Measurements from ENCODE around the gene EXOSC5. TPM values are rescaled to one million over a fixed set of nuclear protein-coding genes. Genes with fewer than 3 reads are reported as not detected.

Gene EXOSC5
- total RNA-seq, 1 donor from 2014 or later = 15.4 TPM

DNA sequence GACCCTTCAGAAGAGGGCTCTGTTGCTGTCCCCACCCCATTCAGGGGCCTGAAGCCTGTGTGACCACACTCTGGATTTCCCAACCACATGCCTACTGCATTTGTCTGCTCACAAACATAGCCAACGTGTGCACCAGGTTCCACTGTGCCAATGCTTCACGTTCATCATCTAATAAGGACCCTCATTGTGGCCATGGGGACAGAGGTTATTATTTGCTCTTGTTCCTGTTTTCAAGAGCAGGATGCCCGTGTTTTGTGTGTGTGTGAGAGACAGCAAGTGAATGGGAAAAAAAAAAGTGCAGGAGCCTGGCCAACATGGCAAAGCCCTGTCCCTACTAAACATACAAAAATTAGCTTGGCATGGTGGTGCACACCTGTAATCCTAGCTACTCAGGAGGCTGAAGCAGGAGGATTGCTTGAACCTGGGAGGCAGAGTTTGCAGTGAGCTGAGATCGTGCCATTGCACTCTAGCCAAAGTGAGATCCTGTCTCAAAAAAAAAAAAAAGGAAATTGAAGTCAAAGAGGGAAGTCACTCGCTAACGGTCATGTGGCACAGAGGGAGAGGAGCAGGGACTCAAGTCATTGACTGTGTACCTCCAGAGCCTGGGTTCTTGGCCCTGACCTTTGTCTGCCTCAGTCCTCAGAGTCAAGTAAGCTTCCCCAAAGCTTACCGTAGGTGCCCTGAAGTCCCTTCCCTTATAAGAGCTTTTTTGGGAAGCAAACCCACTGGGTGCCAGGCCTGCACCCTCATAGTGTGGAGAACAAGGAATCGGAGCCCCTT, 23.1 kb upstream of the EXOSC5 start:
- H3K27me3 Mint-ChIP-seq = no peaks in the 10 kb centered on the region
- H3K36me3 Mint-ChIP-seq (ENCODE audit: insufficient read depth) = peaks cover 11% of the 10 kb centered on the region
- H3K4me1 Mint-ChIP-seq (ENCODE audit: low read depth) = no peaks in the 10 kb centered on the region
- TF ChIP-seq, protein P1, sequence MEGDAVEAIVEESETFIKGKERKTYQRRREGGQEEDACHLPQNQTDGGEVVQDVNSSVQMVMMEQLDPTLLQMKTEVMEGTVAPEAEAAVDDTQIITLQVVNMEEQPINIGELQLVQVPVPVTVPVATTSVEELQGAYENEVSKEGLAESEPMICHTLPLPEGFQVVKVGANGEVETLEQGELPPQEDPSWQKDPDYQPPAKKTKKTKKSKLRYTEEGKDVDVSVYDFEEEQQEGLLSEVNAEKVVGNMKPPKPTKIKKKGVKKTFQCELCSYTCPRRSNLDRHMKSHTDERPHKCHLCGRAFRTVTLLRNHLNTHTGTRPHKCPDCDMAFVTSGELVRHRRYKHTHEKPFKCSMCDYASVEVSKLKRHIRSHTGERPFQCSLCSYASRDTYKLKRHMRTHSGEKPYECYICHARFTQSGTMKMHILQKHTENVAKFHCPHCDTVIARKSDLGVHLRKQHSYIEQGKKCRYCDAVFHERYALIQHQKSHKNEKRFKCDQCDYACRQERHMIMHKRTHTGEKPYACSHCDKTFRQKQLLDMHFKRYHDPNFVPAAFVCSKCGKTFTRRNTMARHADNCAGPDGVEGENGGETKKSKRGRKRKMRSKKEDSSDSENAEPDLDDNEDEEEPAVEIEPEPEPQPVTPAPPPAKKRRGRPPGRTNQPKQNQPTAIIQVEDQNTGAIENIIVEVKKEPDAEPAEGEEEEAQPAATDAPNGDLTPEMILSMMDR (IDR thresholded peaks at IDR 0.05; ENCODE audit: unreplicated experiment) = no peak
- H3K9me3 Mint-ChIP-seq (ENCODE audit: low read depth) = no peaks in the 10 kb centered on the region
- H3K4me3 Mint-ChIP-seq (ENCODE audit: low read depth) = no peak overlapping the region
- H3K27ac Mint-ChIP-seq = no peak overlapping the region
- no peak for DNase-seq (ENCODE audit: low spot score, unreplicated experiment)

GRCh38 chr19:41416194-41416674, 19.1 kb upstream of the EXOSC5 start:
- H3K4me1 Mint-ChIP-seq (ENCODE audit: low read depth) = peaks cover 1% of the 10 kb centered on the region
- H3K9me3 Mint-ChIP-seq (ENCODE audit: low read depth) = no peaks in the 10 kb centered on the region
- TF ChIP-seq, protein P1 (IDR thresholded peaks at IDR 0.05; ENCODE audit: unreplicated experiment) = no peak
- no peak overlapping the region for H3K4me3 Mint-ChIP-seq (ENCODE audit: low read depth)
- H3K27ac Mint-ChIP-seq = peak overlapping the region; percentile 80
- no peak for DNase-seq (ENCODE audit: low spot score, unreplicated experiment)
- no peaks in the 10 kb centered on the region for H3K27me3 Mint-ChIP-seq
- H3K36me3 Mint-ChIP-seq (ENCODE audit: insufficient read depth) = peaks cover 11% of the 10 kb centered on the region

- Mint-ChIP-seq H3K27ac (no peak overlapping the region), H3K4me1 (ENCODE audit: low read depth) (peaks cover 1% of the 10 kb centered on the region), H3K36me3 (ENCODE audit: insufficient read depth) (peaks cover 11% of the 10 kb centered on the region), H3K9me3 (ENCODE audit: low read depth) (no peaks in the 10 kb centered on the region), H3K4me3 (ENCODE audit: low read depth) (no peak overlapping the region), H3K27me3 (no peaks in the 10 kb centered on the region)
- TF ChIP-seq, protein P1 (IDR thresholded peaks at IDR 0.05; ENCODE audit: unreplicated experiment) = no peak
- no peak for DNase-seq (ENCODE audit: low spot score, unreplicated experiment)
Measured at GRCh38 chr19:41415154-41415571, 18.0 kb upstream of the EXOSC5 start.

DNA sequence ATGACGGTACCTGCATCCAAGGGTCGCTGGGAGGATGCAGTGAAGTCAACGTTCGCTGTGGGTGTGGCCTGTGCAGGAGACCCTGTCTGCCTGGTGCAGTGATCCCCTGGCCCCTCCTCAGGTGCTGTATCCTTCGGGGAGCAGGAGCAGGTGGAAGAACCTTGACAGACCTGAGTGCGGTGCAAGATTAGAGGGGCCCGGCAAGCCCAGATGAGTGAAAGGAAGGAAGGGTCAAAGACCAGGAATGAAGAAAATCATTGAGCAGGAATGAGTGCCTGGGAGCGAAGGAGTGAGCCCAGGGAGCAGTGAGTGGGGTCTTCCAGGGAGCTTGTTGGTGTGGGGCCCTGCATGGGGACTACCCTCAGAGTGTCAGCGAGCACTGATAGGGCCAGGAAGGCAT, 17.3 kb upstream of the EXOSC5 start:
- Mint-ChIP-seq H3K27ac (peak overlapping the region; percentile 47), H3K4me3 (ENCODE audit: low read depth) (no peak overlapping the region), H3K36me3 (ENCODE audit: insufficient read depth) (peaks cover 11% of the 10 kb centered on the region)

GRCh38 chr19:41413947-41414346, 16.8 kb upstream of the EXOSC5 start:
- no peak overlapping the region for H3K4me3 Mint-ChIP-seq (ENCODE audit: low read depth)
- TF ChIP-seq, protein P1 (IDR thresholded peaks at IDR 0.05; ENCODE audit: unreplicated experiment) = no peak
- no peak overlapping the region for H3K27ac Mint-ChIP-seq
- H3K9me3 Mint-ChIP-seq (ENCODE audit: low read depth) = no peaks in the 10 kb centered on the region
- peaks cover 10% of the 10 kb centered on the region for H3K4me1 Mint-ChIP-seq (ENCODE audit: low read depth)
- DNase-seq (ENCODE audit: low spot score, unreplicated experiment) = no peak
- no peaks in the 10 kb centered on the region for H3K27me3 Mint-ChIP-seq
- peaks cover 8% of the 10 kb centered on the region for H3K36me3 Mint-ChIP-seq (ENCODE audit: insufficient read depth)

More for the DNA sequence above, 17.3 kb upstream of the EXOSC5 start:
- no peaks in the 10 kb centered on the region for H3K9me3 Mint-ChIP-seq (ENCODE audit: low read depth)
- DNase-seq (ENCODE audit: low spot score, unreplicated experiment) = no peak
- peaks cover 5% of the 10 kb centered on the region for H3K4me1 Mint-ChIP-seq (ENCODE audit: low read depth)
- TF ChIP-seq, protein P1 (IDR thresholded peaks at IDR 0.05; ENCODE audit: unreplicated experiment) = no peak
- no peaks in the 10 kb centered on the region for H3K27me3 Mint-ChIP-seq

All from progenitor cell of endocrine pancreas (in vitro differentiated cells).